ENCODE results near the gene IGF2BP2.
A peak's percentile ranks its signal among the peaks of the same experiment; 100 is the strongest.

IGF2BP2 gene

DNA sequence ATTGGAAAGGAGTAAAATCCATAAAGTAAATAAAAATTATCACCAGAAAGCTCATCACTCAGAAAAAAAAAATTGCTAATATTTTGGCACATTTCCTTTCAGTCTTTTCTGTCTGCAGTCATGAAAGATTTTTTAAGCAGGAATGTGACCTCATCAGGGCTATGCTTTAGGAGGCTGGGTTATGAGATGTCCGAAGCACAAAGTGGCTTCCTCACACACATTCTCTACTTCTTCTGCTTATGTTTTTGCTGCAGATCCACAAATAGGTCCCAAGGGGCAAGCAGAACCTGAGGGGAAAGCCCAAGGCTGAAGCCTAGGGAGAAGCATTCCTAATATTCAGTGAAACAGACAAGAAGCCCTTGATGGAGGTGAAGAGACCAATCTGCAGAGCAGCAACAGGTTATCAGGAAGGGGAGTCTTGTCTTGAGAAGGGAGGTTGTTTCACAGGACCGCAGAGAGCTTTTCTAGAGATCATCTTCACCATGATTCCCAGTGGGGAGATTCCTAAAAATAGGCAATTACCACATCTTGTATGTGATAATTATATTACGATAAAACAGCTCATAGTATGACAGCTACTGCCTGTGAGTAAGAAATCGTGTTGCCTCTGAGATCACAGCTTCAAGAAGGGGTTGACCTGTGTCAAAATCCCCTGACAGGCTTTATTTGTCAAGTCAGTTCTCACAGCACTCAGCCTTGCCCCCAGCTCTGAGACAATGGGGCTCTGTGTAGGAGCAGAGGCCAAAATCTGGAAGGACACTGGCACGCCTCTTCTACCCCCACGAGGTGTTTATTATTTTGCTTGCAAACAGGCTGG is 60.5 kb downstream of the IGF2BP2 start:
- DNase-seq, result no peak

GRCh38 chr3:185763347-185764005 is 61.4 kb downstream of the IGF2BP2 start:
- DNase-seq, result no peak

- no peak for DNase-seq
Observed at GRCh38 chr3:185760550-185760949, 64.3 kb downstream of the IGF2BP2 start.

- DNase-seq, result no peak
Observed at GRCh38 chr3:185760088-185760487, 64.8 kb downstream of the IGF2BP2 start.

DNA sequence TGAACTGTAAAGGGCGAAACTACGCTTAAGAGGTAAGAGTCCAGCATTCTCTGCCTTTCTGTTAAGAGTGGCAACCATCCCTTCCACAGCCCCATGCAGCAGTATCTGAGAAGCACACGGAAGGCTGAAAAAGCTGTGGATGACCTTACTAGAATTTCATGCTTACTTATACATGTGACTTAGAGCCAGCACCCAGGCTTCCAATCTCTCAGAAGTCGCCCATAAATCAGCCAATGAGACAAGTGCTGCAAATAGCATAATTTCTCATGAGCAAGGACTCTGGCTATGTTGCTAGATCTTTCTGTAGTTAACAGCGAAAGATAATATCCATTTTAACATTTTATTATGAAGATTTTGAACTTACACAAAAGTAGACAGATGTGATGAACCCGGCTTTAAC is 65.3 kb downstream of the IGF2BP2 start:
- no peak for DNase-seq

DNA sequence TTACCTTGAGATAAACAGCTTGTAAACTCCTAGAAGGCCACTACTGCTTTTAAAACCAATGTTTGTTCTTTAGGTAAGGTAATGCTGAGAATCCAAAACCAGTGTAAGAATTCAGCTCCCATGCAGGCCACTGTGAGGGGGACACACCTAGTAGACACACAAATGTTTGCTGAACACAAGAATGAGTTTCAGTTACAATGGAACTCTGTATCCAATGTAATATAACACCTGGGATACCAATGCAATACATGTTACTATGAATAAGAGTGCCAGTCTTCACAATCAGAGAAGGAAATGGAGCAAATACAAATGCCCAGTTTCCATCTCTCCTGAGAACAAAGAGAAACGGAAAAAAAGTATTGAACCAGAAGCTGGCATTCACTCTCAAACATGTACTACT is 65.9 kb downstream of the IGF2BP2 start:
- no peak for DNase-seq

- DNase-seq, result no peak
Observed at GRCh38 chr3:185757176-185757575, 67.7 kb downstream of the IGF2BP2 start.

DNA sequence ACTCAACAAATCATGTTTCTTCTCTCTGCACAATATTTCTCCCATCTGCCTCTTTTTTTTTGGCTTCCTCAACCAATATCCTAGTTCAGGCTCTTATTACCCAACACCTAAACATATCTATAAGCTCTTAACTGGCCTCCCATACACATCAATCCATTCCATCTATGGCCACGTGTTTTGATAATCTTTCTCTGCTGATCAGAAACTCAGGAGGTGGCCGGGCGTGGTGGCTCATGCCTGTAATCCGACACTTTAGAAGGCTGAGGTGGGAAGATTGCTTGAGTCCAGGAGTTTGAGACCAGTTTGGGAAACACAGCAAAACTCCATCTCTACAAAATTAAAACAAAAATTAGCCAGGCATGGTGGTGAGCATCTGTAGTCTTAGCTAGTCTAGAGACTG is 68.4 kb downstream of the IGF2BP2 start:
- no peak for DNase-seq

DNA sequence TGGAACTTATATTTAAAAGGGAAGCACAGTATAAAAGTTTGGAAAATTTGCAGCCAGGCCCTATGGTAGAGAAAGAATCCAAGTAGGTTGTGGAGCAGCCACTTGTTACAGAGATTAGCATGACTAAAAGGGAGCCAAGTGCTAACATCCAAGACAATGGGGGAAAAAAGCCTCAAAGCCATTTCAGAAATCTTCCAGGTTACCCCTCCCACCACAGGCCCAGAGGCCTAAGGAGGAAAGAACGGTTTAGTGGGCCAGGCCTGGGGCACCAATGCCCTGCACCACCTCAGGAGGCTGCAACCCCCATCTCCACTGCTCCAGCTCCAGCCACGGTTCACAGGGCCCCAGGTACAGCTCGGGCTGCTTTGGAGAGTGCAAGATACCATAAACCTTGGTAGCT is 69.9 kb downstream of the IGF2BP2 start:
- DNase-seq, result no peak

GRCh38 chr3:185753354-185753753 is 71.5 kb downstream of the IGF2BP2 start:
- DNase-seq, result no peak

DNA sequence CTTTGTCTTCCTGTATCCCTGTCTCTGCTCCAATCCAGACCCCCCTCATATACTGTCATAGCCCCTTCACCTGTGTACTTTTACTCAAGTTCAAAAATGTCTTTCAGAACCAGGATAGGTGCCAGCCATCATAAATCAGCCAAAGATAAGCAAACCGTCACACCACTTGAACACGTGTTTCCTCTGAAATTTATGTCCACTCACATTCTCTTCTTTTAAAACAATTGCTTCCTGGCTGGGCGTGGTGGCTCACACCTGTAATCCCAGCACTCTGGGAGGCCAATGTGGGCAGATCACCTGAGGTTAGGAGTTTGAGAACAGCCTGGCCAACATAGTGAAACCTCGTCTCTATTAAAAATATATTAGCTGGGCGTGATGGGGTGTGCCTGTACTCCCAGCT is 74.1 kb downstream of the IGF2BP2 start:
- DNase-seq, result no peak

DNA sequence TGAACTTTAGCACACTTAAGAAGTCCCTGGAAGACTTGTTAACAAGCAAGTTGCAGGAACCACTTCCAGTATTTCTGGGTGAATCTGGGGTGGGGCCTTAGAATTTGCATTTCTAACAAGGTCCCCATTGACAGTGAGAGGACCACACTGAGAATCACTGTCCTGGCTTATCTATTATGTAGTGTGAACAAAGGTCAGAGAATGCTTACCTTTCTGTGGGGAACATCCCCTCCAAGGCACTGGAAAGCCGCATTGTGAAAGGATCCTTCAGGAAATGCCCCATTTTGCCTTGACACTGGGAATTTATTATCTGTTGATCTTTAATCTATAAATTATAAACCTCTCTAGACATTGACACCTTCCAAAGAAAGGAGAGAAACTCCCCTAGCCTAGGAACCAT is 74.8 kb downstream of the IGF2BP2 start:
- no peak for DNase-seq

DNA sequence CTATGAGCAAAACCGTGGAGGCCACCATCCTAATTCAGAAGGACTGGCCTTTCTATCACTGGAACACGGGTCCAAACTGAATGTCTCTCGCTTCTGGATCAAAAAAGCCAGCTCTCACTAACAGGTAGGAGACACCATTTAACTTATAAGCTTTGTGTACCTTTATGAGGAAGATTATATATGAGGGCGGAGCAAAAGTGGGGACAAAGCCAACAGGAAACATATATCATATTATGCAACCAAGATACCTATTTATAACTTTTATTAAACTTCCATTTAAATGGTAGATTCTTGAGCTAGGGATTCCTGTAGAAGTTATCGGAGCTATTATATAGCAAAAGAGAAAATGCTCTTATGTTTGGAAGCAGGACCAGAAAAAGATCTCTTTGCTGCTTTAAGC is 78.4 kb downstream of the IGF2BP2 start:
- DNase-seq, result no peak

DNA sequence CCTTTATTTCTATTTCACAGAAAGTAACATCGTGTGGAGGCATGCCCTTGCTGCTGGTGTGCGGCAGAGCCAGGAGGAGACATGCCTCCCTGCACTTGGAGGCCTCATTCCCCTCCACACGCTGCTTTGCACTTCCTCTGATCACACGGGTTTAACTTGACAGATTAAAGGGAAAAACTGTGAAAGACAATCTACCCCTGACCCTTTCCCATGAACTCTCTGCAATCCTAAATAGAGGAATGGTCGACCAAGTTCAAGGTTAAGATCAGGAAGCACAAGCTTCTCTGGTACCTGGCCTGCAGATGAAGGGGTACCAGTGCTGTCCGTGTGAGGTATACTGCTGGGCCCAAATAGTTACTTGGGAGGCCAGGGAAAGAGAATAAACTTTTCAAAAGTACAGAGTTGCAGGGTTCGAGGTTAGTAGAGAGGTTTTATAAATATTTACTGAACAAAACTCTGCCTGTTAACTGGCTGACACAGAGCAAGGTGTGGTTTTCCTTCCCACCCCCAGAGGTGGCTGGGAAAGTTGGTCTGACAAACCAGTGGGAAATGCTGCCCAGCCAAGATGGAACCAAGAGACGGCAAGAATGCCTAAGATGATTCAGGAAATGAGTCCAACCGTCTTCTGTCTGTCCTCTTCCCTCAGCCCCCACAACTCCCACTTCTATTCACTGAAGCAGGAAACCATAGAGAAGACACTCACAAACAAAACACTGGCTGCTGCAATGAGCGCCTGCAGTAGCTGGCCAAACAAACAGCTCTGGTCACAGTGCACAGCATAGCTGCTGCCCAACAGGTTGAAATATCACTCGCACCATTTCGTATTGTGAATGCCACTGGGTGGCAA is 79.6 kb downstream of the IGF2BP2 start:
- no peak for DNase-seq

DNA sequence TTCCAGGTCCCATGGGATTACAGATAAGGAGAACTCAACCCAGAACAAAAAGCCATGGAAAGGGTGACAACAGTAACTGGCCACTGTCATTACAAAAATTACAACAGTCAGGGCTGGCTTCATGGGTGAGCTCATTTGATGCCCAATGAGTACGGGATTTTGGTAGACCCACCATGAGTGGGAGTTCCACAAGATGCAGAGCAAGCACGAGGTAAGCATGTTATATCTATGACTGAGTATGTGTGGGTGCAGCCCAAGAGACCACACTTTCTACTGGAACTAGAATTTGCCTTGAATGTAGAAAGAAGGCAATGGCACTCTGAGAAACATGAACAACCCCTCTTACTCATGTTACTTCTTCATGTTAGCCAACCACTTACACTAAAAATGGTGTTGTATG is 83.3 kb downstream of the IGF2BP2 start:
- no peak for DNase-seq

GRCh38 chr3:185740133-185740532 is 84.7 kb downstream of the IGF2BP2 start:
- DNase-seq, result no peak

DNA sequence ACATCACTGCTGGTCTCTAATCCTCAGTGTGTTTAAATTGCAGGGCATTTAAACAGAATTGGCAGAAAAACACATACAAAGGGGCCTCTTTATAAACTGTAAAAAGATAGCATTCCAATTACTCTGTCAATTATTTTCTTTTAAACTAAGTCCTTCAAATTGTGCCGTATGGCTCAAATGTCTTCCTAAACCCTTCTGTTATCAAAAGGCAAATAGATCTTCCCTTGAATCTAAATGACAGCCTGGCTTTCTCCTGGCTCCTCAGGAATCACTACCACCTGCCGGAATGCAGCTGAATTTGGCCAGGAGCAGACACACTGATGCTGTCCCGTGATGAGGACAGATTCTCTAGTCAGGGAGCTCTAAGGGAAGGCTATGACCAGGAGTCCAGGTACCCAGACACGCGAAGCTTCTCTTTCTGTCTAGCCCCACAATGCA is 85.6 kb downstream of the IGF2BP2 start:
- DNase-seq, result no peak

- DNase-seq, result no peak
Observed at GRCh38 chr3:185737740-185738680, 86.8 kb downstream of the IGF2BP2 start.

GRCh38 chr3:185737020-185737419 is 87.8 kb downstream of the IGF2BP2 start:
- no peak for DNase-seq

DNA sequence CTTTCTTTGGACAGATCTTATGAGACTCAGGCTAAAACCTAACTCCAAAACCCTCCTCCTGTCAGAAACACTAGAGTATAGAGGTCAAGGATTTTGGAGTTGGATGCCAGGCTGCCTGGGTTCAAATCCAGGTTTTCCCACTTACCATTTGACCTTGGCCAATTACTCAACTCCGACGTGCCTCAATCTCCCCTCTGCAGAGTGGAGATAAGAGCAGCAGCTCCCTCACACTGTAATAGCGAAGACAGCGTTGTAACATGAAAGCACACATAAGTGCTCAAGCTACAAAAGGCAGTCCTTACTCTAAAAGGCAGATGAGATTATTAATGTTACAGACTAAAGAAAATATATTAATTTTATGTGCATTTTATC is 90.1 kb downstream of the IGF2BP2 start:
- DNase-seq, result no peak

DNA sequence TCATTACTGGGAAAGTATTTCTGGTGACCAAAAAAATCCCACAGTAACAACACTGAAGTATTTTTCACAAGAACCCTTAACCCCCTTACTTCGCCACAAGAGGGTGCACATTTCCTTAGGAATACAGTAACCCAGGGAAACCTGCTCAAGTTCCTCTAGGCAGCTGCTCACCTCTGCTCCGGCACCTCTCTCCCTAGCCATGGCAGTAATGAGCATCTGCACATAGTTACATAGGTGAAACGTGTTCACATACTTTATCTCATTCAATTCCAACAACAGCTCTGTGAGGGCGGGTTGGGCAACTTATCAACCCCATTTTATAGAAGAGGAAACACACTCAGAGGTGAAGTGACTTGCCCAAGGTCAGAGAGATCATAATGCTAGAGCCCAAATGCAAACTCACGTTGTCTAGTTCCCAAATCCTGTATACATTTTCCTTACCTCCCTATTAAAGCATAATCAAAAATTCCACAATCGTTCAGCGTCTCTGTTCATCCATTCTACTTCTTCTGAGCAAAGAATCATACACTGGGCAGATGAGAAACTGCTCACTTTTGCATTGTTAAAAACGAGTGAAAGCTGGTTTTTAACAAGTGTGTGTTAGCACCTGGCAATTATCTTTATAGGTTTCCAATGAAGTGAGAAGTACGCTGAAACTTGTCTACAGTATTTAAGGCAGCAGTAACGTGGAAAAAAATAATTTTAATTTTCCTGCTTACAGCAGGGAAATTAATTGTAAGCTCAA is 90.7 kb downstream of the IGF2BP2 start:
- DNase-seq, result peak; percentile 82

DNA sequence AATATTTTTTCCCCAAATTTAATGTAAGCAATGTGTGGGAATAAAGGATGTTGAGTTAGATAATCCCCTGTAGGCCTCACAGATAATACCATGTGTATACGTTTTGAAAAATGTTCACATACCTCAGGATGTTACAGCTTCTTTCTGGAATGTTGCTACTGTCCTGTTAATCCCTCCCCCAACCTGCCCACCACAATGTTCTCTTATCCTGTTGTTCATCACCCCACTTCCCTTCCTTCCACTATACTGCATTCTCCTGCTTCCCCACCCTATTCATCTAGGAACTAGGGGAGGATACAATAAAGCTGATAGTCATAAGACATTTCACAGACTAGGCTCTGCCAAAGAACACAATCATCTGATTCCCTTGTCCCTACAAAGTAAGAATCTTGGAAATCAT is 92.1 kb downstream of the IGF2BP2 start:
- no peak for DNase-seq
